Measurements from ENCODE around the gene LMF1.

The LMF1 gene

DNA sequence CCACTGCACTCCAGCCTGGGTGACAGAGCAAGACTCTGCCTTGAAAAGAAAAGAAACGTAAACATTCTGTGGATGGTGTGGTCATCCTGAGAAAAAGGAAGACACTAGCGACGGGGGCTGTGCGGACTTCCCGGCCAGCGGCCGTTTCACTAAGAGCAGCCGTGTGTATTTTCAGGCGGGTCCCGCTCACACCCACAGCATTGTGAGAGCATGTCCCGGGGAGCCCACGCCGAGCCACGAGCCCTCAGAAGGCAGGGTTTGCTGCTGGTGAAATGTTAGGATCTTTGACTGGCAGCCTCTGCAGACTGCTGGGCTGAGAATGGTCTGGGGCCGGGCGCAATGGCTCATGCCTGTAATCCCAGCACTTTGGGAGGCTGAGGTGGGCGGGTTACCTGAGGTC lies 40.3 kb downstream of the LMF1 start:
- no peak for DNase-seq (ENCODE audit: low spot score)
- TF ChIP-seq, protein P1, sequence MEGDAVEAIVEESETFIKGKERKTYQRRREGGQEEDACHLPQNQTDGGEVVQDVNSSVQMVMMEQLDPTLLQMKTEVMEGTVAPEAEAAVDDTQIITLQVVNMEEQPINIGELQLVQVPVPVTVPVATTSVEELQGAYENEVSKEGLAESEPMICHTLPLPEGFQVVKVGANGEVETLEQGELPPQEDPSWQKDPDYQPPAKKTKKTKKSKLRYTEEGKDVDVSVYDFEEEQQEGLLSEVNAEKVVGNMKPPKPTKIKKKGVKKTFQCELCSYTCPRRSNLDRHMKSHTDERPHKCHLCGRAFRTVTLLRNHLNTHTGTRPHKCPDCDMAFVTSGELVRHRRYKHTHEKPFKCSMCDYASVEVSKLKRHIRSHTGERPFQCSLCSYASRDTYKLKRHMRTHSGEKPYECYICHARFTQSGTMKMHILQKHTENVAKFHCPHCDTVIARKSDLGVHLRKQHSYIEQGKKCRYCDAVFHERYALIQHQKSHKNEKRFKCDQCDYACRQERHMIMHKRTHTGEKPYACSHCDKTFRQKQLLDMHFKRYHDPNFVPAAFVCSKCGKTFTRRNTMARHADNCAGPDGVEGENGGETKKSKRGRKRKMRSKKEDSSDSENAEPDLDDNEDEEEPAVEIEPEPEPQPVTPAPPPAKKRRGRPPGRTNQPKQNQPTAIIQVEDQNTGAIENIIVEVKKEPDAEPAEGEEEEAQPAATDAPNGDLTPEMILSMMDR (IDR thresholded peaks at IDR 0.05; ENCODE audit: extremely low read depth, missing control alignments) = no peak

GRCh38 chr16:930076-930475 lies 40.7 kb downstream of the LMF1 start:
- TF ChIP-seq, protein P1 (IDR thresholded peaks at IDR 0.05; ENCODE audit: extremely low read depth, missing control alignments) = no peak
- no peak for DNase-seq (ENCODE audit: low spot score)

- TF ChIP-seq, protein P1 (IDR thresholded peaks at IDR 0.05; ENCODE audit: extremely low read depth, missing control alignments) = no peak
- no peak for DNase-seq (ENCODE audit: low spot score)
Measured at GRCh38 chr16:929227-930073, 41.3 kb downstream of the LMF1 start.

DNA sequence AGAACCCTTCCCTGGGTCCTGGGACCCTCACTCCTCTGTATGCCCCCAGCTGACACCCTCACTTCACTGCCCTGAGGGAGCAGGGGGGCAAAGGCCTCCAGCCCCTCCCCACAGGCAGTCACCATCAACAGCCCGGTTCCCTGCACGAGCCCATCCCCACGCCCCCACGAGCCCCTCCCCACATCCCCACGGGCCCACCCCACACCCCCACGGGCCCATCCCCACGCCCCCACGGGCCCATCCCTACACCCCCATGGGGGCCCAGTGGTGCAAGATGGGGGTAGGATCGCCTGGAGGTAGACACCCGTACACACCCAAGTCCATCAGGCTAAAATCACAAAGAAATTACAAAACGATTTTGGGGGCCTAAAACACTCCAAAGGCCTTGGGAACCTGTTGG lies 42.3 kb downstream of the LMF1 start:
- DNase-seq (ENCODE audit: low spot score) = no peak
- TF ChIP-seq, protein P1 (IDR thresholded peaks at IDR 0.05; ENCODE audit: extremely low read depth, missing control alignments) = no peak

DNA sequence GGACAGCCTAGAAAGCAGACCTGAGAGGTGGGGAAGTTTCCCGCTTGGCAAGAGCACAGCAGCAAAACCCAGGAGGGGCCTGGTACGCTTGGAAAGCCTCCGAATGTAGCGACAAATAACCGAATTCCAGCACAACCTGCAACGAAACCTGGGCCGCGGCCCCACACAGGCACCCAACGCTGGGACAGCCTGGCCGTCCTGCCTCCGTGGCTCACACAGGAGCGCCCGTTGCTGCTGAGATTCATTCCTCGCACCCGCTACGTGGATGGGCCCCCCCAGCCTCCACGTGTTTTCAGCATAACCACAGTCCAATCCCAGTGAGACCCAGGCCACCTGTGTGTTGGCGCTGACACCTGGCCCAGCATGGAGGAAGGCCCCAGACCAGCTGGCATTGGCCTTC lies 42.9 kb downstream of the LMF1 start:
- TF ChIP-seq, protein P1 (IDR thresholded peaks at IDR 0.05; ENCODE audit: extremely low read depth, missing control alignments) = no peak
- no peak for DNase-seq (ENCODE audit: low spot score)

- no peak for DNase-seq (ENCODE audit: low spot score)
- TF ChIP-seq, protein P1 (IDR thresholded peaks at IDR 0.05; ENCODE audit: extremely low read depth, missing control alignments) = no peak
Measured at GRCh38 chr16:927406-927805, 43.4 kb downstream of the LMF1 start.

- TF ChIP-seq, protein P1 (IDR thresholded peaks at IDR 0.05; ENCODE audit: extremely low read depth, missing control alignments) = no peak
Measured at GRCh38 chr16:926715-927114, 44.1 kb downstream of the LMF1 start.

More at GRCh38 chr16:926715-927114, 44.1 kb downstream of the LMF1 start:
- no peak for DNase-seq (ENCODE audit: low spot score)
